HL-60 (cell line): ENCODE data around the gene SYN1.
"Not testable (repeated sequence)": the region's sequence is repeated elsewhere in the genome, so short reads cannot be mapped to it uniquely, and the experiment has no call there.

Experiments
- DNase-seq, 2 experiments: peaks; one replicate each; pipeline ENCODE4 v3.0.0-alpha.2; 2010 to 2020; ENCODE audit warnings: low read depth in 1 of 2, low spot score in 1 of 2
- H3K27ac ChIP-seq: fragments of 250-450 bp; sonication (Bioruptor Pico); replicated peaks from 2 replicates; pipeline ENCODE4 v1.5.1; 2020; ENCODE audit warnings: mild to moderate bottlenecking, moderate library complexity
- H3K27me3 ChIP-seq: fragments of 250-450 bp; sonication (Bioruptor Pico); 2 replicates; pipeline ENCODE4 v1.5.1; 2021; ENCODE audit warnings: mild to moderate bottlenecking, moderate library complexity; ENCODE audit not compliant: insufficient read depth, poor library complexity, severe bottlenecking
- H3K4me3 ChIP-seq: replicated peaks from 2 replicates; pipeline ENCODE4 v1.5.1; 2011; ENCODE audit warnings: mild to moderate bottlenecking, control low read depth, low read length; ENCODE audit not compliant: insufficient read depth
- GABPA ChIP-seq: IDR thresholded peaks from 2 replicates; pipeline ENCODE4 v1.6.1; 2012; ENCODE audit warnings: low read depth
- POLR2AphosphoS5 ChIP-seq: IDR thresholded peaks from 2 replicates; pipeline ENCODE4 v1.6.1; 2012; ENCODE audit warnings: low read depth
- REST ChIP-seq: IDR thresholded peaks from 2 replicates; pipeline ENCODE4 v1.6.1; 2012; ENCODE audit warnings: low read depth; ENCODE audit not compliant: insufficient replicate concordance
- SPI1 ChIP-seq: IDR thresholded peaks from 2 replicates; pipeline ENCODE4 v1.6.1; 2012; ENCODE audit warnings: low read depth, mild to moderate bottlenecking, borderline replicate concordance
- TF ChIP-seq, protein P1 (sequence below): IDR thresholded peaks from one replicate; pipeline ENCODE4 v1.5.1; 2011; ENCODE audit warnings: low read length, control low read depth, inconsistent platforms; ENCODE audit not compliant: insufficient read depth

SYN1 gene

GRCh38 chrX:47607091-47607490 is 12.6 kb downstream of the SYN1 start:
- Histone ChIP-seq H3K27ac (no peak overlapping the region), H3K27me3 (no peaks in the 10 kb centered on the region), H3K4me3 (no peak overlapping the region)
- DNase-seq: no peak
- no peak for TF ChIP-seq POLR2AphosphoS5
- TF ChIP-seq, protein P1, sequence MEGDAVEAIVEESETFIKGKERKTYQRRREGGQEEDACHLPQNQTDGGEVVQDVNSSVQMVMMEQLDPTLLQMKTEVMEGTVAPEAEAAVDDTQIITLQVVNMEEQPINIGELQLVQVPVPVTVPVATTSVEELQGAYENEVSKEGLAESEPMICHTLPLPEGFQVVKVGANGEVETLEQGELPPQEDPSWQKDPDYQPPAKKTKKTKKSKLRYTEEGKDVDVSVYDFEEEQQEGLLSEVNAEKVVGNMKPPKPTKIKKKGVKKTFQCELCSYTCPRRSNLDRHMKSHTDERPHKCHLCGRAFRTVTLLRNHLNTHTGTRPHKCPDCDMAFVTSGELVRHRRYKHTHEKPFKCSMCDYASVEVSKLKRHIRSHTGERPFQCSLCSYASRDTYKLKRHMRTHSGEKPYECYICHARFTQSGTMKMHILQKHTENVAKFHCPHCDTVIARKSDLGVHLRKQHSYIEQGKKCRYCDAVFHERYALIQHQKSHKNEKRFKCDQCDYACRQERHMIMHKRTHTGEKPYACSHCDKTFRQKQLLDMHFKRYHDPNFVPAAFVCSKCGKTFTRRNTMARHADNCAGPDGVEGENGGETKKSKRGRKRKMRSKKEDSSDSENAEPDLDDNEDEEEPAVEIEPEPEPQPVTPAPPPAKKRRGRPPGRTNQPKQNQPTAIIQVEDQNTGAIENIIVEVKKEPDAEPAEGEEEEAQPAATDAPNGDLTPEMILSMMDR: no peak
- no peak for TF ChIP-seq GABPA
- TF ChIP-seq SPI1: no peak
- TF ChIP-seq REST: no peak

- peak; percentile 85 for TF ChIP-seq SPI1
- TF ChIP-seq, protein P1: no peak
- Histone ChIP-seq H3K27ac (no peak overlapping the region), H3K27me3 (no peaks in the 10 kb centered on the region), H3K4me3 (no peak overlapping the region)
- peak in 1 of 2 experiments; percentile 45 for DNase-seq
Observed at GRCh38 chrX:47605024-47605423, 14.6 kb downstream of the SYN1 start.

DNA sequence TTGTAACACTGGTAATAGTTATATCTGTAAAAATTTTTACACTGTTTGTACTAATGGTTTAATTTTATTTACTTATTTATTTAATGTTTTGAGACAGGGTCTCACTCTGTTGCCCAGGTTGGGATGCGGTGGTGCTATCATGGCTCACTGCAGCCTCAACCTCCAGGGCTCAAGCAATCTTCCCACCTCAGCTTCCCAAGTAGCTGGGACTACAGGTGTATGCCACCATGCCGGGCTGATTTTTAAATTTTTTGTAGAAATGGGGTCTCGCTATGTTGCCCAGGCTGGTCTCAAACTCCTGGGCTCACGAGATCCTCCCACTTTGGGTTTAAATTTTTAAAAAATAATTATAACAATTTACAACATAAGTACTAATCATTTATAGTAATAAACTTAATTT is 16.5 kb downstream of the SYN1 start:
- not testable (repeated sequence) for H3K27me3 ChIP-seq, DNase-seq, H3K27ac ChIP-seq, H3K4me3 ChIP-seq

GRCh38 chrX:47597222-47597621 is 22.4 kb downstream of the SYN1 start:
- H3K27ac ChIP-seq: no peak overlapping the region
- no peaks in the 10 kb centered on the region for H3K27me3 ChIP-seq
- DNase-seq: no peak
- TF ChIP-seq SPI1 (no peak), POLR2AphosphoS5 (no peak), GABPA (no peak), REST (no peak)
- TF ChIP-seq, protein P1: no peak
- H3K4me3 ChIP-seq: no peak overlapping the region
